AG04450 (cell line): ENCODE measurements around the gene TSPAN1. TPM values are rescaled to one million over a fixed set of nuclear protein-coding genes. Genes with fewer than 3 reads are reported as not detected.

Experiments
- CTCF ChIA-PET: fragments of 300-600, 350-600 bp; formaldehyde crosslinking; extraction: SDS; loops from one replicate; lab custom pipeline; 2022; ENCODE audit warnings: antibody characterized with exemption, inconsistent platforms; lab: Charles Lee
- POLR2A ChIA-PET: fragments of 350-600 bp; formaldehyde crosslinking; extraction: SDS; loops from one replicate; lab custom pipeline; 2021; ENCODE audit warnings: antibody characterized with exemption, inconsistent platforms; lab: Yijun Ruan, JAX
- DNase-seq: peaks from one replicate; pipeline ENCODE4 v3.0.0-alpha.2; 2011; ENCODE audit warnings: low read depth, low spot score
- H3K27ac ChIP-seq: one replicate; pipeline ENCODE4 v1.5.1; 2012; ENCODE audit warnings: low read depth, low read length, control low read depth
- H3K27me3 ChIP-seq: one replicate; pipeline ENCODE4 v1.6.0; 2012; ENCODE audit warnings: low read length; ENCODE audit not compliant: control insufficient read depth, insufficient read depth
- H3K4me3 ChIP-seq: 2 replicates; pipeline ENCODE4 v1.5.1; 2011; ENCODE audit warnings: mild to moderate bottlenecking, low read depth, low read length, control low read depth
- H3K9me3 ChIP-seq: 2 replicates; pipeline ENCODE4 v1.5.1; 2012; ENCODE audit warnings: low read length; ENCODE audit not compliant: control insufficient read depth, insufficient read depth
- CTCF ChIP-seq: IDR thresholded peaks from 2 replicates; pipeline ENCODE4 v1.5.1; 2011; ENCODE audit warnings: low read depth, low read length, control low read depth, inconsistent platforms
- polyA plus RNA-seq: library from polyadenylated mRNA; depleted of rRNA; stranded (reverse); fragments of >200 nt; gene quantifications from 2 replicates; pipeline ENCODE4 v1.2.3, GENCODE V29; 2011

Gene TSPAN1
- polyA plus RNA-seq, 1 experiment = 0.43 TPM

- POLR2A ChIA-PET = interaction anchor here (0.6 to 1.2 kb wide), 2 partner anchors 40 to 41 kb away, joined by 3 to 4 read pairs; partner anchors contain the start of gene PIK3R3
- Histone ChIP-seq H3K27ac (no peak overlapping the region), H3K9me3 (no peaks in the 10 kb centered on the region; the same call in 1 of the 2 replicates), H3K27me3 (peaks cover 14% of the 10 kb centered on the region), H3K4me3 (no peak overlapping the region)
- CTCF ChIA-PET = interaction anchor here (2.5 kb wide), 1 partner anchor 137 kb away, joined by 11 read pairs; no protein-coding TSS in a partner anchor
- no peak for DNase-seq
- no peak for TF ChIP-seq CTCF
Observed at GRCh38 chr1:46173361-46173856, 1.5 kb upstream of the TSPAN1 start.

DNA sequence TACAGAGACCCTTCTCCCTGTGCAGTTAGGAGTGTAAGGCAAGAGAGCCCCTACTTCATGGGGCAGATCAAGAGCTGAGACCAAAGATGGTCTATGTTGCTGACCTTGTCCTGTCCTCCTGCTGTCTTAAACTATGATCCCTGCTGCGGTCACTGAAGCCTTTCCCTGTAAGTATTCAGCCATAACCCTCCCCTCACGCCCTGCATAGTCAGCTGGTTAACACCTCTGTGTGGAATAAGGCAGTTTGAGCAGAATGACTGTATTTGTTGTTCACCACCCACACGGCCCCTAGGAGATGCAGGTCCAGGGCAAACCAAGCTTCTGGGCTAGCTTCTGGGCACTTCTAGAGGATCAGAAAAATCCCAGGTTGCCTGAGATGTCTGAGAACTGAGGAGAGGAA is 356 bp downstream of the TSPAN1 start:
- ChIA-PET CTCF (interaction anchor here (9.6 kb wide), 1 partner anchor 139 kb away, joined by 188 read pairs; no protein-coding TSS in a partner anchor), POLR2A (no interaction called here)
- H3K4me3 ChIP-seq = no peak overlapping the region
- H3K27ac ChIP-seq = no peak overlapping the region
- no peaks in the 10 kb centered on the region for H3K27me3 ChIP-seq
- no peak for DNase-seq
- H3K9me3 ChIP-seq = no peaks in the 10 kb centered on the region; the same call in 1 of the 2 replicates
- TF ChIP-seq CTCF = no peak

DNA sequence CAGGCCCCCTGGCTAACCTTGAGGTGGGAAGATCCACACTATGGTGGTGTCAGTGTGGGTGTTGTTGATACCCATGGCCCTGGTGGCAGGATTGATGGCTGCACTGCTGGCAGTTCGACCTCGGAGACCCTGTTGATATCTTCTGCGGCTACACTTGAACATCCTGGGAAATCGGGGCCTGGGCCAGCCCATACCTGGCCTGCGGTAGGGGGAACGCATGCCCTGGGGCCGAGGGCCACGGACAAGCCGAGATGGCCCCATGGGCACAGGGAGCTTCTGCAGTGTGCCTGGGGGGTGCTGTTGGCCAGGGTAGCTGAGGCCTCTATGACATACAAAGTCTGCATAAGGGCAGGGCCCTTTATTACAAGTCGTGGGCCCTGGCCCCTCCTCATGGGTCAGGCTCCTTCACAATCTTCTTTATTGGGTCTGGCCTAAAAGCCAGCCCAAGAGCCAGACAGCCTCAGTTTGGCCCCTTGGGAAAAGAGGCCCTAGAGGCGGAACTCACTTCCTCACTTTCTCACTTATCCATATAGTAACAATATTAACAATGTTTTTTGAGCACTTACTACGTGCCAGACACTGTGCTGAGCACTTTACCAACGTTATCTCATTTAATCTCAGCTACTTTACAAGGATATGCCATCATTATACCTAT is 1.5 kb downstream of the TSPAN1 start, which contains the start of gene P3R3URF:
Gene P3R3URF (minus strand): TSS at position 278 of the 655 bp plus-strand sequence. CDS start 17 bp downstream, at position 261.
- no peaks in the 10 kb centered on the region; the same call in 1 of the 2 replicates for H3K9me3 ChIP-seq
- POLR2A ChIA-PET = interaction anchor here (0.6 kb wide), 1 partner anchor 24 kb away, joined by 10 read pairs; no protein-coding TSS in a partner anchor
- DNase-seq = no peak
- H3K27me3 ChIP-seq = no peaks in the 10 kb centered on the region
- CTCF ChIA-PET = interaction anchor here (9.6 kb wide), 1 partner anchor 140 kb away, joined by 188 read pairs; no protein-coding TSS in a partner anchor
- no peak for TF ChIP-seq CTCF
- no peak within 1 kb of the TSS for H3K27ac ChIP-seq
- no peak within 1 kb of the TSS for H3K4me3 ChIP-seq

GRCh38 chr1:46179138-46180081 is 4.5 kb downstream of the TSPAN1 start:
- POLR2A ChIA-PET = interaction anchor here (0.6 to 1.0 kb wide), 2 partner anchors 47 to 333 kb away, joined by 4 to 6 read pairs; partner anchors contain the start of gene PIK3R3
- H3K27me3 ChIP-seq = no peaks in the 10 kb centered on the region
- TF ChIP-seq CTCF = peak; percentile 97
- H3K4me3 ChIP-seq = no peak overlapping the region
- H3K27ac ChIP-seq = no peak overlapping the region
- peak; percentile 73 for DNase-seq
- CTCF ChIA-PET = interaction anchor here (0.6 to 9.6 kb wide), 12 partner anchors 16 to 425 kb away, joined by 3 to 188 read pairs (median 4); no protein-coding TSS in a partner anchor
- H3K9me3 ChIP-seq = no peaks in the 10 kb centered on the region; the same call in 1 of the 2 replicates
